K562 (cell line): ENCODE data around the gene ADGRA1. TPM values are rescaled to one million over a fixed set of nuclear protein-coding genes. Genes with fewer than 3 reads are reported as not detected.

Experiments
- ATAC-seq: fragments of 200-7000 bp; cut with Tn5 transposase; 3 replicates; pipeline ENCODE4 v1.9.1; 2020; ENCODE audit warnings: moderate library complexity
- BruUV-seq: library from RNA; stranded (reverse); fragments of 400-500 nt; replicated peaks from 2 replicates; lab custom pipeline; 2021; lab: Mats Ljungman, UMichigan
- CTCF ChIA-PET: fragments of 300-600 bp; formaldehyde crosslinking; extraction: SDS; loops from one replicate; lab custom pipeline; 2021; ENCODE audit warnings: low intra/inter-chr PET ratio; lab: Yijun Ruan, JAX
- POLR2A ChIA-PET: fragments of 300-600, 350-650 bp; sonication (Branson Sonifier 250); formaldehyde crosslinking; extraction: SDS; loops from one replicate; lab custom pipeline; 2021; ENCODE audit warnings: antibody characterized with exemption, inconsistent platforms; lab: Yijun Ruan, JAX
- DNase-seq, 4 experiments: peaks; one replicate each; pipeline versions ENCODE4 v3.0.0 to v3.0.0-alpha.2; 2011 to 2018; ENCODE audit warnings: low spot score in 3 of 4, mixed read lengths in 3 of 4; ENCODE audit errors: extremely low read depth in 1 of 4
- FAIRE-seq: peaks from 2 replicates; lab custom pipeline; 2011; peaks lifted over from hg19 to GRCh38; lab: Jason Lieb, UNC
- H2AFZ ChIP-seq: 2 replicates; pipeline ENCODE4 v1.6.0; 2011; ENCODE audit warnings: low read depth, low read length, control low read depth, inconsistent platforms
- H3K27ac ChIP-seq: fragments of 200-600 bp; 3 replicates; pipeline ENCODE4 v1.8.0; 2011; ENCODE audit warnings: low read depth, mild to moderate bottlenecking, control low read depth, inconsistent platforms, low read length, moderate library complexity, mixed read lengths; ENCODE audit errors: extremely low read depth
- H3K27me3 ChIP-seq, 2 experiments: fragments of 300-600 bp in 1 of 2; 2 replicates in 1 of 2; 3 replicates in 1 of 2; pipeline versions ENCODE4 v1.6.0 to v1.8.0; 2011; ENCODE audit warnings: inconsistent platforms in 2 of 2, low read length in 2 of 2, mild to moderate bottlenecking in 1 of 2, mixed read lengths in 1 of 2, moderate library complexity in 1 of 2; ENCODE audit not compliant: control insufficient read depth in 2 of 2, insufficient read depth in 2 of 2
- H3K36me3 ChIP-seq: fragments of 300-600 bp; 3 replicates; pipeline ENCODE4 v1.8.0; 2011; ENCODE audit warnings: mild to moderate bottlenecking, low read length, inconsistent platforms; ENCODE audit not compliant: control insufficient read depth, insufficient read depth
- H3K4me1 ChIP-seq, 2 experiments: fragments of 200-600 bp in 1 of 2; replicated peaks in 1 of 2; 2 replicates in 1 of 2; 3 replicates in 1 of 2; pipeline versions ENCODE4 v1.5.1 to v1.8.0; 2011; ENCODE audit warnings: inconsistent platforms in 2 of 2, low read length in 2 of 2, mild to moderate bottlenecking in 1 of 2, mixed read lengths in 1 of 2, moderate library complexity in 1 of 2; ENCODE audit not compliant: control insufficient read depth in 2 of 2, insufficient read depth in 2 of 2
- H3K4me2 ChIP-seq: 2 replicates; pipeline ENCODE4 v1.6.1; 2011; ENCODE audit warnings: low read length, control low read depth, inconsistent platforms, mixed read lengths; ENCODE audit not compliant: insufficient read depth
- H3K4me3 ChIP-seq: fragments of 200-600 bp; sonication (generic), shearing (Covaris generic); 2 replicates; pipeline ENCODE4 v1.5.1; 2016; ENCODE audit warnings: control low read depth, inconsistent platforms
- H3K79me2 ChIP-seq: fragments of 200-600 bp; 3 replicates; pipeline ENCODE4 v1.8.0; 2011; ENCODE audit warnings: low read length, inconsistent platforms; ENCODE audit not compliant: control insufficient read depth, insufficient read depth
- H3K9ac ChIP-seq, 2 experiments: 2 replicates each; pipeline versions ENCODE4 v1.6.0 to v1.6.1; 2011; ENCODE audit warnings: low read depth in 2 of 2, low read length in 2 of 2, control low read depth in 1 of 2, inconsistent platforms in 1 of 2, mild to moderate bottlenecking in 1 of 2, mixed read lengths in 1 of 2; ENCODE audit not compliant: insufficient read depth in 1 of 2
- H3K9me1 ChIP-seq: one replicate; pipeline ENCODE4 v1.6.0; 2011; ENCODE audit warnings: inconsistent platforms, mild to moderate bottlenecking, low read length, moderate library complexity; ENCODE audit not compliant: control insufficient read depth, insufficient read depth
- H3K9me3 ChIP-seq: replicated peaks from 2 replicates; pipeline ENCODE4 v1.5.1; 2011; ENCODE audit warnings: low read depth, low read length, inconsistent platforms; ENCODE audit not compliant: control insufficient read depth, insufficient read depth
- H4K20me1 ChIP-seq: replicated peaks from 2 replicates; pipeline ENCODE4 v1.6.1; 2011; ENCODE audit warnings: low read length, inconsistent platforms, mixed read lengths; ENCODE audit not compliant: control insufficient read depth, insufficient read depth
- CREM ChIP-seq: IDR thresholded peaks from 2 replicates; pipeline ENCODE4 v1.6.1; 2014; ENCODE audit warnings: antibody characterized with exemption, low read depth
- ESRRA ChIP-seq: fragments of 450-650 bp; IDR thresholded peaks from 2 replicates; pipeline ENCODE4 v1.6.1; 2014; ENCODE audit warnings: low read depth, mild to moderate bottlenecking, moderate library complexity, borderline replicate concordance
- ETV5 ChIP-seq: sonication (generic); formaldehyde crosslinking; IDR thresholded peaks from 2 replicates; pipeline ENCODE4 v1.4.0; 2020; ENCODE audit warnings: low read depth, mild to moderate bottlenecking, missing genetic modification reagents
- RBM39 ChIP-seq: fragments of 200-400 bp; formaldehyde crosslinking; optimal IDR thresholded peaks from 2 replicates; pipeline ENCODE3; 2018; ENCODE audit warnings: low read depth, low read length
- ZFP30 ChIP-seq: fragments of 250-450 bp; sonication (Bioruptor Pico); IDR thresholded peaks from 2 replicates; pipeline ENCODE4 v1.8.0; 2022; ENCODE audit warnings: moderate library complexity, mild to moderate bottlenecking, inconsistent platforms, borderline replicate concordance
- ZFPM2 ChIP-seq: fragments of 250-450 bp; sonication (Bioruptor Pico); IDR thresholded peaks from 2 replicates; pipeline ENCODE4 v1.5.1; 2022; ENCODE audit warnings: mild to moderate bottlenecking
- ZNF445 ChIP-seq: fragments of 250-450 bp; sonication (Bioruptor Pico); IDR thresholded peaks from 2 replicates; pipeline ENCODE4 v1.4.0; 2020; ENCODE audit warnings: low read depth, mild to moderate bottlenecking, moderate library complexity
- ZNF785 ChIP-seq: fragments of 250-450 bp; sonication (Bioruptor Pico); IDR thresholded peaks from 2 replicates; pipeline ENCODE4 v1.4.0; 2020; ENCODE audit warnings: mild to moderate bottlenecking
- WGBS: fragments of 100-300 bp; shearing (Covaris generic); methylation state at CpG from one replicate; pipeline ENCODE4 v1.1.6; 2016; ENCODE audit warnings: low coverage, mixed read lengths; ENCODE audit not compliant: insufficient coverage; ENCODE audit errors: missing lambda C conversion rate; 5-methylcytosine and 5-hydroxymethylcytosine counted together
- in situ Hi-C: fragments of 300-500 bp; cut with MboI; formaldehyde crosslinking; loops from 4 replicates; pipeline ENCODE4 v1.15.0; 2018; ENCODE audit warnings: inconsistent platforms, mixed read lengths
- intact Hi-C: fragments of 100-400 bp; cut with micrococcal nuclease; formaldehyde crosslinking; loops from 2 replicates; pipeline ENCODE4 v1.14.2; 2022
- polyA plus RNA-seq, 8 experiments: library from polyadenylated mRNA; depleted of rRNA in 4 of 8; stranded (reverse) in 5 of 8; unstranded in 3 of 8; fragments of >200 nt; fragmentation: Nextera tagmentation in 2 of 8; fragmentation: Illumina TruSeq in 1 of 8; extraction: Ambion mirVana in 2 of 8; extraction: Trizol in 1 of 8; gene quantifications; 2 replicates each; pipeline versions ENCODE4 v1.2.1 to v1.2.3, GENCODE V29; 2011 to 2014; ENCODE audit warnings: inconsistent platforms in 1 of 8, missing spikeins in 1 of 8
- total RNA-seq, 7 experiments: library from RNA; depleted of rRNA in 6 of 7; stranded (reverse); fragments of >200 nt in 6 of 7; fragmentation: Illumina TruSeq in 2 of 7; extraction: Trizol in 2 of 7; gene quantifications; 2 replicates each; pipeline versions ENCODE4 v1.2.1 to v1.2.3, GENCODE V29; 2011 to 2021; ENCODE audit warnings: low replicate concordance in 1 of 7
- TF ChIP-seq, protein P1 (sequence below): fragments of 450-650 bp; formaldehyde crosslinking; IDR thresholded peaks from 2 replicates; pipeline ENCODE4 v1.4.0; 2020; ENCODE audit warnings: mild to moderate bottlenecking, moderate library complexity

Gene ADGRA1
- total and polyA plus RNA-seq, 9 of the 15 experiments (the other 6 are each of a cell fraction or from before 2014, with no cell fraction given) = not detected

DNA sequence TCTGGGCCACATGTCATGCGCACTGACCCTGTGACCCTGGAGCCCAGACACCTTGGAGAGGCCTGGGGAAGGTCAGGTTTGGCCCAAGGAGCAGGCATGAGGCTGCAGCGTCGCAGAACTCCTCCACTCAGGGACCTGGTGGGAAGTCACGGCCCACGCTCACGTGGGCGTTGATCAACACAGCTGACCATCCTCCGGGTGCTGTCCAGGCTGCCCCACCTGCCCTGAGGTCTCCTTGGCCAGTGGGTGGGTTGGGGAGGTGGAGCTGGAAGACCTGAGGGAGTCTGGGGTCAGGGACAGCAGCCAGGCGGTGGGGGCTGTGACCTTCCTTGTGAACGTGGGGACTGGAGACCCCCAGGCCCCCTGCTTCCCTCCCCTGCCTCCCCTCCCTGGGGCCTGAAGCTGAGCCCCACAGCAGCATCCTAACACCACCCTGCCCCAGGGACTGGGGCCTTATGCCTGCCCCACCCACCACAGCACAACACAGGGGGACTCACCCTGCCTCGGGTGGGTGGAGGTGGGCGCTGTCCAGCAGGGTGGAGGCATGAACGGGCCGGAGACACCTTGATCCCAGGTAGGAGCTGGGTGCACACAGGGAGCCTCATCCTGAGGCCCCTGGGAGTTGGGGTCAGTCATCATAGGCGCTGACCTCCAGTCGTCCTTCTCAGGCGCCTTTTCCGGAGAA is 44.0 kb upstream of the ADGRA1 start:
- ATAC-seq (no peak), FAIRE-seq (no peak)
- Histone ChIP-seq H3K9ac (no peak overlapping the region), H3K9me3 (no peaks in the 10 kb centered on the region), H3K4me1 (peaks cover 0 to 5% of the 10 kb centered on the region in 2 experiments; a peak in 1 of 5 replicates), H3K79me2 (no peaks in the 10 kb centered on the region), H3K27ac (no peak overlapping the region), H2AFZ (no peak overlapping the region)
- 0% methylated on average over 10 of the region's 18 CpGs for WGBS
- BruUV-seq = no TSS peak
- CTCF ChIA-PET = no interaction called here
- intact Hi-C loops = no loop called here
- no peak for TF ChIP-seq CREM
- TF ChIP-seq, all 486 proteins: peak for 0
- Histone ChIP-seq H3K36me3 (no peaks in the 10 kb centered on the region), H3K9me1 (no peaks in the 10 kb centered on the region), H3K27me3 (peaks cover 6 to 64% of the 10 kb centered on the region in 2 experiments; a peak in 4 of 5 replicates), H4K20me1 (no peaks in the 10 kb centered on the region; the same call in 1 of the 2 replicates), H3K4me3 (no peak overlapping the region), H3K4me2 (no peak overlapping the region)
- no peak for DNase-seq
- in situ Hi-C loops = no loop called here
- POLR2A ChIA-PET = interaction anchor here (0.6 to 0.7 kb wide), 3 partner anchors 155 to 490 kb away, joined by 3 to 4 read pairs (median 4); no protein-coding TSS in a partner anchor

DNA sequence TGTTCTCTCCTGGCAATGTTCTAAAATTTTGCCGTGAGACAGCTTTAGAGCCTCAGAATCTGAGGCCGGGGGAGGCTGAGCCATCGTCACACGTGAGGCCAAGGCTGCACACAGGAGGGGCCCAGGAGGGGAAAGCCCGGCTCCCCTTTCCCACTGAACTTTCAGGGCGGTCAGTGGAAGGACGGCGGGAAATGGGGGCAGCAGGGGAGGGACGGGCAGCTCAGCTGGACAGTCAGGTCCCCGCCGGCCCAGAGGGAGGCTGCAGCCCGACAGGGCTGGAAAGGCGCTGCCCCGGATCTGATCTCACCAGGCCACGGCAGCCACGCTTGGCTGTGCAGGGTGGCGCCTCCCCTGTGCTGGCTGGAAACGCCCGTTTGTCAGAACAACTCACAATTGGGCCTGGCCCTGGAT is 43.3 kb upstream of the ADGRA1 start:
- POLR2A ChIA-PET = interaction anchor here (0.6 kb wide), 1 partner anchor 308 kb away, joined by 3 read pairs; no protein-coding TSS in a partner anchor
- no TSS peak for BruUV-seq

More for the DNA sequence above, 43.3 kb upstream of the ADGRA1 start:
- Histone ChIP-seq H2AFZ (no peak overlapping the region), H3K36me3 (no peaks in the 10 kb centered on the region), H3K27me3 (peaks cover 5 to 60% of the 10 kb centered on the region in 2 experiments; a peak in 4 of 5 replicates), H4K20me1 (no peaks in the 10 kb centered on the region; the same call in 1 of the 2 replicates), H3K27ac (no peak overlapping the region), H3K4me1 (peaks cover 0 to 5% of the 10 kb centered on the region in 2 experiments; a peak in 1 of 5 replicates), H3K9ac (no peak overlapping the region), H3K9me3 (no peaks in the 10 kb centered on the region), H3K79me2 (no peaks in the 10 kb centered on the region), H3K9me1 (no peaks in the 10 kb centered on the region), H3K4me3 (no peak overlapping the region), H3K4me2 (no peak overlapping the region)
- in situ Hi-C loops = no loop called here
- CTCF ChIA-PET = no interaction called here
- TF ChIP-seq ZNF785 (CRISPR knock-in tag) (no peak), ESRRA (no peak), RBM39 (no peak), ZNF445 (CRISPR knock-in tag) (no peak), ETV5 (no peak), ZFPM2 (CRISPR knock-in tag) (no peak), ZFP30 (CRISPR knock-in tag) (no peak)
- TF ChIP-seq, protein P1, sequence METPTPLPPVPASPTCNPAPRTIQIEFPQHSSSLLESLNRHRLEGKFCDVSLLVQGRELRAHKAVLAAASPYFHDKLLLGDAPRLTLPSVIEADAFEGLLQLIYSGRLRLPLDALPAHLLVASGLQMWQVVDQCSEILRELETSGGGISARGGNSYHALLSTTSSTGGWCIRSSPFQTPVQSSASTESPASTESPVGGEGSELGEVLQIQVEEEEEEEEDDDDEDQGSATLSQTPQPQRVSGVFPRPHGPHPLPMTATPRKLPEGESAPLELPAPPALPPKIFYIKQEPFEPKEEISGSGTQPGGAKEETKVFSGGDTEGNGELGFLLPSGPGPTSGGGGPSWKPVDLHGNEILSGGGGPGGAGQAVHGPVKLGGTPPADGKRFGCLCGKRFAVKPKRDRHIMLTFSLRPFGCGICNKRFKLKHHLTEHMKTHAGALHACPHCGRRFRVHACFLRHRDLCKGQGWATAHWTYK (CRISPR knock-in tag) = peak; percentile 62; the same call in 1 of the 2 replicates
- FAIRE-seq = no peak
- DNase-seq = no peak
- ATAC-seq = peak; percentile 40; the same call in 1 of the 3 replicates
- WGBS = 0% methylated on average over 14 of the region's 19 CpGs
- intact Hi-C loops = no loop called here
